Mesothelial cell of epicardium (in vitro differentiated cells): ENCODE results near the gene KLHL26. TPM values are rescaled to one million over a fixed set of nuclear protein-coding genes. Genes with fewer than 3 reads are reported as not detected.

Source experiments
- DNase-seq, 2 experiments: peaks; one replicate each; pipeline ENCODE4 v3.0.0; 2021; ENCODE audit warnings: low spot score in 2 of 2; ENCODE audit not compliant: unreplicated experiment in 2 of 2
- H3K27ac Mint-ChIP-seq: 2 replicates; pipeline ENCODE4 v1.8.0; 2021; ENCODE audit warnings: mixed read lengths
- H3K27me3 Mint-ChIP-seq: 2 replicates; pipeline ENCODE4 v1.8.0; 2021; ENCODE audit warnings: low read depth, mixed read lengths
- H3K36me3 Mint-ChIP-seq: 2 replicates; pipeline ENCODE4 v1.8.0; 2021; ENCODE audit warnings: mixed read lengths
- H3K4me1 Mint-ChIP-seq: 2 replicates; pipeline ENCODE4 v1.8.0; 2021; ENCODE audit warnings: mixed read lengths
- H3K4me3 Mint-ChIP-seq: 2 replicates; pipeline ENCODE4 v1.8.0; 2021; ENCODE audit warnings: mild to moderate bottlenecking, moderate library complexity, mixed read lengths
- H3K9me3 Mint-ChIP-seq: 2 replicates; pipeline ENCODE4 v1.8.0; 2021; ENCODE audit warnings: mixed read lengths
- total RNA-seq: library from RNA; stranded (reverse); gene quantifications from 3 replicates; pipeline ENCODE4 v1.2.1, GENCODE V29; 2021
- TF ChIP-seq, protein P1 (sequence below): fragments of 200-600 bp; sonication (generic); IDR thresholded peaks from one replicate; pipeline ENCODE4 v1.5.0; 2021; ENCODE audit warnings: antibody characterized with exemption; ENCODE audit not compliant: unreplicated experiment

The KLHL26 gene
- total RNA-seq, 1 donor from 2014 or later = 12.0 TPM

DNA sequence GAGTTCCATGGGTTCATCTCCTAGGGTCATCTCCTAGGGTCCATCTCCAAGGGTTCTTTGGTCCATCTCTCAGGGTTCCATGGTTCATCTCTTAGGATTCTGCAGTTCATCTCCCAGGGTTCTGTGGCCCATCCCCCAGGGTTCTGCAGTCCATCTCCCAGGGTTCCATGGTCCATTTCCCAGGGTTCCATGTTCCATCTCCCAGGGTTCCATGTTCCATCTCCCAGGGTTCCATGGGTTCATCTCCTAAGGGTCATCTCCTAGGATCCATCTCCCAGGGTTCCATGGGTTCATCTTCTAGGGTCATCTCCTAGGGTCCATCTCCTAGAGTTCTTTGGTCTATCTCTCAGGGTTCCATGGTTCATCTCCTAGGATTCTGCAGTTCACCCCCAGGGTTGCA, 19.3 kb upstream of the KLHL26 start:
- TF ChIP-seq, protein P1, sequence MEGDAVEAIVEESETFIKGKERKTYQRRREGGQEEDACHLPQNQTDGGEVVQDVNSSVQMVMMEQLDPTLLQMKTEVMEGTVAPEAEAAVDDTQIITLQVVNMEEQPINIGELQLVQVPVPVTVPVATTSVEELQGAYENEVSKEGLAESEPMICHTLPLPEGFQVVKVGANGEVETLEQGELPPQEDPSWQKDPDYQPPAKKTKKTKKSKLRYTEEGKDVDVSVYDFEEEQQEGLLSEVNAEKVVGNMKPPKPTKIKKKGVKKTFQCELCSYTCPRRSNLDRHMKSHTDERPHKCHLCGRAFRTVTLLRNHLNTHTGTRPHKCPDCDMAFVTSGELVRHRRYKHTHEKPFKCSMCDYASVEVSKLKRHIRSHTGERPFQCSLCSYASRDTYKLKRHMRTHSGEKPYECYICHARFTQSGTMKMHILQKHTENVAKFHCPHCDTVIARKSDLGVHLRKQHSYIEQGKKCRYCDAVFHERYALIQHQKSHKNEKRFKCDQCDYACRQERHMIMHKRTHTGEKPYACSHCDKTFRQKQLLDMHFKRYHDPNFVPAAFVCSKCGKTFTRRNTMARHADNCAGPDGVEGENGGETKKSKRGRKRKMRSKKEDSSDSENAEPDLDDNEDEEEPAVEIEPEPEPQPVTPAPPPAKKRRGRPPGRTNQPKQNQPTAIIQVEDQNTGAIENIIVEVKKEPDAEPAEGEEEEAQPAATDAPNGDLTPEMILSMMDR = no peak
- Mint-ChIP-seq H3K36me3 (no peaks in the 10 kb centered on the region), H3K27me3 (peaks cover 51% of the 10 kb centered on the region), H3K27ac (no peak overlapping the region), H3K9me3 (peaks cover 8% of the 10 kb centered on the region), H3K4me1 (peaks cover 8% of the 10 kb centered on the region), H3K4me3 (no peak overlapping the region)
- DNase-seq = no peak

DNA sequence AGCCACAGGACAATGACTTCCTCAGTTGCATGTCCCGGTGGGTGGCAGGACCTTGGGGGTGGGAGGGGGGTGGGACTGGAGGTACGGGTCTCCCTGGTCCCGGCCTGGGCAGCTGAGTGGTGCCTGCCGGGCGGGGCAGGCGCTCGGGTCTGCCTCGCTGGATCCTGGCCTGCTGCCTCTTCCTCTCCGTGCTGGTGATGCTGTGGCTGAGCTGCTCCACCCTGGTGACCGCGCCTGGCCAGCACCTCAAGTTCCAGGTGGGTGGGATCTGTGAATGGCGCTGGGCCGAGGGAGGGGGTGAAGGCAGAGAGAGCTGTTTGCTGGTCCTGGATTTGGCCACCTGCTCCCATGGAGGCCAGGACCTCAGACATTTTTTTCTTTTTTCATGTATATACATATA, 18.6 kb upstream of the KLHL26 start:
- H3K4me3 Mint-ChIP-seq = no peak overlapping the region
- H3K27me3 Mint-ChIP-seq = peaks cover 49% of the 10 kb centered on the region
- H3K27ac Mint-ChIP-seq = no peak overlapping the region
- no peaks in the 10 kb centered on the region for H3K36me3 Mint-ChIP-seq
- TF ChIP-seq, protein P1 = no peak
- DNase-seq = no peak
- H3K4me1 Mint-ChIP-seq = peaks cover 6% of the 10 kb centered on the region
- H3K9me3 Mint-ChIP-seq = peaks cover 8% of the 10 kb centered on the region

DNA sequence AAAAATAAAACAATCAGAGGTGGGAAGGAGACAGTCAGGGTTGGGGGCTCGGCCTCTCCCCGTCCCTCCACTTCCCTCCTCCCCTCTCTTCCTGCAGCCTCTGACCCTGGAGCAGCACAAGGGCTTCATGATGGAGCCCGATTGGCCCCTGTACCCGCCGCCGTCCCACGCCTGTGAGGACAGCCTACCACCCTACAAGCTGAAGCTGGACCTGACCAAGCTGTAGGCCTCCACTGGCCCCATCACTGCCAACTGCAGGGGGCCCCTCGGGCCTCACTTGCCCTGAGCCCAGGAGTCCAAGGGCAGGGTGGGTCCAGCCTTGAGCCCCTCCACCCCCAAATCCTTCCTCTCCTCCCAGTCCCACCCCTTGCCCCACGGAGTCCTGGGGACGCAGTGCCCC, 16.5 kb upstream of the KLHL26 start:
- H3K27me3 Mint-ChIP-seq = peaks cover 30% of the 10 kb centered on the region
- H3K36me3 Mint-ChIP-seq = no peaks in the 10 kb centered on the region
- DNase-seq = no peak
- peaks cover 8% of the 10 kb centered on the region for H3K9me3 Mint-ChIP-seq
- no peaks in the 10 kb centered on the region for H3K4me1 Mint-ChIP-seq
- no peak overlapping the region for H3K4me3 Mint-ChIP-seq
- TF ChIP-seq, protein P1 = no peak
- H3K27ac Mint-ChIP-seq = no peak overlapping the region

DNA sequence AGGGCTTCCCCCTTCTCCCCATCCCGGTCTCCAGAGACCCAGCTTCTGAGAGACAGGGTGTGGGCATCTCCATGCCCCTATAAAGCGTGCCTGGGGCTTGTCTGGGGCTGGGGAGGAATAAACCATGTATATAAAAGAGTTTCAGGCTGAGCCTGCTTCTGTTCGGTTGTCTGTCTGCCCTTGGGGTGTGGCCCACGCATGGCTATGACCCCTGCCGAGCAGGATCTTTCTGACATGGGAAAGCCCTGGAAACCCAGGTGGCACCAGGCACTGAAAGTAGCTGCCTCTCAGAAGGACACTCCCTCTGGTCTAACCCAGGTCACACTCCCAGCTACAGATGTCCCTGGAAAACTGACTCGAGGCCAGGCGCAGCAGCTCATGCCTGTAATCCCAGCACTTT, 15.9 kb upstream of the KLHL26 start:
- TF ChIP-seq, protein P1 = no peak
- no peak overlapping the region for H3K4me3 Mint-ChIP-seq
- peaks cover 8% of the 10 kb centered on the region for H3K9me3 Mint-ChIP-seq
- no peak overlapping the region for H3K27ac Mint-ChIP-seq
- H3K4me1 Mint-ChIP-seq = no peaks in the 10 kb centered on the region
- DNase-seq = no peak
- no peaks in the 10 kb centered on the region for H3K36me3 Mint-ChIP-seq
- H3K27me3 Mint-ChIP-seq = peaks cover 25% of the 10 kb centered on the region

DNA sequence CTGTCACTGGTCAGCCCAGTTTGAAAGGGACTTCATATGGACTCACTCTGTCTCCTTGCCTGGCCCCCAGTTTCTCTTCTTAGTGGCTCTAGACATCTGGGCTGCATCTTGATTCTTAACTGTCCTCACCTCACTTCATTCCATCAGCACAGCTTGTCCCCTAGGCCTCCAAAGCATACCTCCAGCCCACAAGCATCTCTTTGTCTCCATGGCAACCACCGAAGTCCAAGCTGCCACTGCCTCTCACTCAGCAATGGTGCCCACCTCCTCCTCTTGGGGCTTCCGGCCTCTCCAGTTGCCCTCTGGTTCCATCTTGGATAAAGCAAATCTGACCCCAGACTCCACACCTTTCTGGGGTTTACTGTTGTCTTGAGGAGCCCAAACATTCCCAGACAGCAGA, 9.9 kb upstream of the KLHL26 start:
- no peak overlapping the region for H3K27ac Mint-ChIP-seq
- H3K36me3 Mint-ChIP-seq = no peaks in the 10 kb centered on the region
- H3K9me3 Mint-ChIP-seq = no peaks in the 10 kb centered on the region
- TF ChIP-seq, protein P1 = no peak
- H3K27me3 Mint-ChIP-seq = peaks cover 20% of the 10 kb centered on the region
- no peak for DNase-seq
- no peak overlapping the region for H3K4me3 Mint-ChIP-seq
- no peaks in the 10 kb centered on the region for H3K4me1 Mint-ChIP-seq
